OCI-LY1 (cell line): ENCODE results near the gene CDK5R2.

ENCODE experiments used
- CTCF ChIP-seq: fragments of 200-600 bp; sonication (generic), shearing (Covaris generic); IDR thresholded peaks from 2 replicates; pipeline ENCODE4 v1.5.1; 2017; ENCODE audit warnings: mild to moderate bottlenecking, antibody characterized with exemption, low read length, moderate library complexity, mixed read lengths
- EZH2 ChIP-seq: fragments of 200-600 bp; sonication (generic), shearing (Covaris generic); IDR thresholded peaks from 2 replicates; pipeline ENCODE4 v1.8.0; 2017; ENCODE audit warnings: borderline replicate concordance, mixed run types, mild to moderate bottlenecking, antibody characterized with exemption, low read length, moderate library complexity, mixed read lengths

GRCh38 chr2:218960309-218961165, 1.1 kb downstream of the CDK5R2 start:
- no peak for TF ChIP-seq CTCF
- no peak for TF ChIP-seq EZH2
